A673 (cell line): Measurements from ENCODE around the gene MYLK3. TPM values are rescaled to one million over a fixed set of nuclear protein-coding genes. Genes with fewer than 3 reads are reported as not detected.
"Not testable (repeated sequence)": the region's sequence is repeated elsewhere in the genome, so short reads cannot be mapped to it uniquely, and the experiment has no call there.

Experiments
- BruUV-seq: library from RNA; stranded (reverse); fragments of 400-500 nt; replicated peaks from 2 replicates; lab custom pipeline; 2021; lab: Mats Ljungman, UMichigan
- CTCF ChIA-PET: fragments of 300-600 bp; sonication (Branson Sonifier 250); formaldehyde crosslinking; loops from one replicate; lab custom pipeline; 2022; ENCODE audit warnings: antibody characterized with exemption; lab: Charles Lee
- POLR2A ChIA-PET: fragments of 300-600 bp; sonication (Branson Sonifier 250); formaldehyde crosslinking; loops from one replicate; lab custom pipeline; 2022; ENCODE audit warnings: antibody characterized with exemption; ENCODE audit not compliant: low non-redundant PET; lab: Charles Lee
- DNase-seq: peaks from one replicate; pipeline ENCODE4 v3.0.0-alpha.2; 2015; ENCODE audit warnings: low spot score
- H3K27ac ChIP-seq: fragments of 200-600 bp; sonication (generic); 2 replicates; pipeline ENCODE4 v1.5.1; 2016; ENCODE audit warnings: mixed run types, low read depth, mild to moderate bottlenecking, mixed read lengths, antibody characterized with exemption, low read length; ENCODE audit not compliant: poor library complexity, severe bottlenecking
- H3K27me3 ChIP-seq: fragments of 200-600 bp; sonication (generic); replicated peaks from 2 replicates; pipeline ENCODE4 v1.6.1; 2017; ENCODE audit warnings: mixed run types, low read depth, mild to moderate bottlenecking, mixed read lengths, antibody characterized with exemption, low read length; ENCODE audit not compliant: insufficient read depth, poor library complexity
- H3K36me3 ChIP-seq: fragments of 200-600 bp; sonication (generic); 2 replicates; pipeline ENCODE4 v1.6.1; 2016; ENCODE audit warnings: mixed run types, mild to moderate bottlenecking, mixed read lengths, antibody characterized with exemption, low read length; ENCODE audit not compliant: insufficient read depth, poor library complexity, severe bottlenecking
- H3K4me1 ChIP-seq: fragments of 200-600 bp; sonication (generic); 2 replicates; pipeline ENCODE4 v1.6.1; 2017; ENCODE audit warnings: mixed run types, mild to moderate bottlenecking, mixed read lengths, antibody characterized with exemption, low read length; ENCODE audit not compliant: insufficient read depth, poor library complexity, severe bottlenecking
- H3K4me3 ChIP-seq: fragments of 200-600 bp; sonication (generic); 2 replicates; pipeline ENCODE4 v1.5.1; 2016; ENCODE audit warnings: low read depth, mixed run types, mild to moderate bottlenecking, mixed read lengths, low read length; ENCODE audit not compliant: poor library complexity, severe bottlenecking
- H3K9me3 ChIP-seq: fragments of 200-600 bp; sonication (generic); 2 replicates; pipeline ENCODE4 v1.6.1; 2016; ENCODE audit warnings: mixed run types, low read depth, mild to moderate bottlenecking, mixed read lengths, antibody characterized with exemption, low read length; ENCODE audit not compliant: poor library complexity, severe bottlenecking
- CTCF ChIP-seq: fragments of 300-800, 200-600 bp; sonication (generic); conservative IDR thresholded peaks from 2 replicates; pipeline ENCODE4 v1.5.1; 2017; ENCODE audit warnings: low read depth, mild to moderate bottlenecking, antibody characterized with exemption, low read length, moderate library complexity, mixed read lengths
- EZH2 ChIP-seq: fragments of 200-600 bp; sonication (generic); IDR thresholded peaks from 2 replicates; pipeline ENCODE4 v1.6.1; 2017; ENCODE audit warnings: borderline replicate concordance, low read depth, mild to moderate bottlenecking, mixed read lengths, antibody characterized with exemption, low read length; ENCODE audit not compliant: poor library complexity, severe bottlenecking
- intact Hi-C: fragments of 100-400 bp; cut with micrococcal nuclease; formaldehyde crosslinking; loops from one replicate; pipeline ENCODE4 v1.10.0; 2022; ENCODE audit not compliant: unreplicated experiment
- total RNA-seq: library from RNA; stranded (reverse); gene quantifications from 2 replicates; pipeline ENCODE4 v1.2.3, GENCODE V29; 2021

Gene MYLK3
- total RNA-seq, 1 experiment from 2014 or later = 0.77 TPM

- Histone ChIP-seq H3K27ac (no peak overlapping the region), H3K9me3 (peaks cover 5% of the 10 kb centered on the region), H3K27me3 (no peaks in the 10 kb centered on the region), H3K4me3 (no peak overlapping the region), H3K36me3 (no peaks in the 10 kb centered on the region), H3K4me1 (no peaks in the 10 kb centered on the region)
- no TSS peak for BruUV-seq
- ChIA-PET CTCF (interaction anchor here (1.1 kb wide), 1 partner anchor 12 kb away, joined by 3 read pairs; no protein-coding TSS in a partner anchor), POLR2A (no interaction called here)
- intact Hi-C loops = no loop called here
- no peak for TF ChIP-seq EZH2
- no peak for TF ChIP-seq CTCF
- no peak for DNase-seq
Observed at GRCh38 chr16:46788891-46789474, 40.8 kb upstream of the MYLK3 start.

GRCh38 chr16:46787909-46788308, 39.8 kb upstream of the MYLK3 start:
- POLR2A ChIA-PET = interaction anchor here (0.7 kb wide), 1 partner anchor 9 kb away, joined by 3 read pairs; no protein-coding TSS in a partner anchor

GRCh38 chr16:46785076-46785845, 37.1 kb upstream of the MYLK3 start:
- ChIA-PET POLR2A (no interaction called here), CTCF (no interaction called here)
- Histone ChIP-seq H3K9me3 (no peaks in the 10 kb centered on the region), H3K36me3 (no peaks in the 10 kb centered on the region), H3K4me3 (no peak overlapping the region), H3K27me3 (no peaks in the 10 kb centered on the region), H3K27ac (no peak overlapping the region), H3K4me1 (no peaks in the 10 kb centered on the region)
- no peak for TF ChIP-seq EZH2
- no peak for TF ChIP-seq CTCF
- DNase-seq = no peak
- intact Hi-C loops = no loop called here
- BruUV-seq = no TSS peak

More at GRCh38 chr16:46787909-46788308, 39.8 kb upstream of the MYLK3 start:
- intact Hi-C loops = no loop called here
- Histone ChIP-seq H3K4me1 (no peaks in the 10 kb centered on the region), H3K27ac (no peak overlapping the region), H3K9me3 (no peaks in the 10 kb centered on the region), H3K27me3 (no peaks in the 10 kb centered on the region), H3K4me3 (no peak overlapping the region), H3K36me3 (no peaks in the 10 kb centered on the region)
- BruUV-seq = no TSS peak
- TF ChIP-seq CTCF (no peak), EZH2 (no peak)
- CTCF ChIA-PET = no interaction called here
- DNase-seq = no peak

GRCh38 chr16:46784569-46784968, 36.4 kb upstream of the MYLK3 start:
- POLR2A ChIA-PET = interaction anchor here (0.6 kb wide), 1 partner anchor 11 kb away, joined by 3 read pairs; no protein-coding TSS in a partner anchor
- H3K27me3 ChIP-seq, BruUV-seq, CTCF ChIA-PET, H3K27ac ChIP-seq, H3K36me3 ChIP-seq, DNase-seq, intact Hi-C loops, H3K4me3 ChIP-seq, H3K4me1 ChIP-seq, H3K9me3 ChIP-seq: not testable (repeated sequence)
